GM23338 (cell line): ENCODE data around the gene MYO9A. TPM values are rescaled to one million over a fixed set of nuclear protein-coding genes. Genes with fewer than 3 reads are reported as not detected.

ENCODE experiments used
- ATAC-seq: fragments of 200-7000 bp; cut with Tn5 transposase; 3 replicates; pipeline ENCODE4 v1.9.1; 2020
- DNase-seq: peaks from one replicate; pipeline ENCODE4 v3.0.0-alpha.2; 2015; ENCODE audit warnings: low spot score
- H2AFZ ChIP-seq: fragments of 200-600 bp; sonication (generic); 2 replicates; pipeline ENCODE4 v1.8.0; 2016; ENCODE audit warnings: antibody characterized with exemption, mild to moderate bottlenecking, moderate library complexity
- H3F3A ChIP-seq: fragments of 200-600 bp; sonication (generic); replicated peaks from 2 replicates; pipeline ENCODE4 v1.8.0; 2017; ENCODE audit warnings: antibody characterized with exemption, mixed run types, low read depth
- H3K27ac ChIP-seq: fragments of 200-600 bp; sonication (generic); 2 replicates; pipeline ENCODE4 v1.6.1; 2016; ENCODE audit warnings: low read depth
- H3K27me3 ChIP-seq: fragments of 200-600 bp; sonication (generic); 2 replicates; pipeline ENCODE4 v1.8.0; 2016; ENCODE audit warnings: mild to moderate bottlenecking, mixed run types, moderate library complexity; ENCODE audit not compliant: insufficient read depth
- H3K36me3 ChIP-seq: fragments of 200-600 bp; sonication (generic); 2 replicates; pipeline ENCODE4 v1.8.0; 2016; ENCODE audit warnings: mild to moderate bottlenecking; ENCODE audit not compliant: insufficient read depth
- H3K4me1 ChIP-seq: fragments of 200-600 bp; sonication (generic); 2 replicates; pipeline ENCODE4 v1.8.0; 2016; ENCODE audit warnings: mild to moderate bottlenecking, moderate library complexity; ENCODE audit not compliant: insufficient read depth
- H3K4me2 ChIP-seq: fragments of 200-600 bp; sonication (generic); 2 replicates; pipeline ENCODE4 v1.7.1; 2017; ENCODE audit warnings: mixed run types
- H3K4me3 ChIP-seq: fragments of 200-600 bp; sonication (generic); 2 replicates; pipeline ENCODE4 v1.6.1; 2016; ENCODE audit warnings: mixed run types
- H3K79me2 ChIP-seq: fragments of 200-600 bp; sonication (generic); replicated peaks from 2 replicates; pipeline ENCODE4 v1.8.0; 2017; ENCODE audit warnings: mild to moderate bottlenecking; ENCODE audit not compliant: insufficient read depth
- H3K9me2 ChIP-seq: fragments of 200-600 bp; sonication (generic); 2 replicates; pipeline ENCODE4 v1.8.0; 2017; ENCODE audit not compliant: insufficient read depth
- H4K20me1 ChIP-seq: fragments of 200-600 bp; sonication (generic); replicated peaks from 2 replicates; pipeline ENCODE4 v1.8.0; 2017; ENCODE audit warnings: mild to moderate bottlenecking; ENCODE audit not compliant: insufficient read depth
- H3K27ac Mint-ChIP-seq: 2 replicates; pipeline ENCODE4 v1.8.0; 2020; ENCODE audit warnings: inconsistent platforms, mild to moderate bottlenecking, moderate library complexity, mixed read lengths
- H3K27me3 Mint-ChIP-seq: 3 replicates; pipeline ENCODE4 v1.8.0; 2022; ENCODE audit warnings: low read depth, mild to moderate bottlenecking, moderate library complexity, mixed read lengths, inconsistent platforms; ENCODE audit not compliant: insufficient read depth, poor library complexity
- H3K36me3 Mint-ChIP-seq: 3 replicates; pipeline ENCODE4 v1.8.0; 2021; ENCODE audit warnings: low read depth, mild to moderate bottlenecking, inconsistent platforms, moderate library complexity, mixed read lengths
- H3K4me1 Mint-ChIP-seq: 3 replicates; pipeline ENCODE4 v1.8.0; 2020; ENCODE audit warnings: mild to moderate bottlenecking, inconsistent platforms, mixed read lengths
- H3K4me3 Mint-ChIP-seq: 3 replicates; pipeline ENCODE4 v1.8.0; 2021; ENCODE audit warnings: moderate library complexity, mild to moderate bottlenecking, inconsistent platforms, mixed read lengths
- H3K9me3 Mint-ChIP-seq: 3 replicates; pipeline ENCODE4 v1.8.0; 2020; ENCODE audit warnings: moderate library complexity, mild to moderate bottlenecking, inconsistent platforms, mixed read lengths
- CREB1 ChIP-seq: fragments of 250-450 bp; sonication (Bioruptor Pico); IDR thresholded peaks from 2 replicates; pipeline ENCODE4 v1.5.0; 2020; ENCODE audit warnings: low read depth, mild to moderate bottlenecking, moderate library complexity
- ETS1 ChIP-seq: IDR thresholded peaks from 2 replicates; pipeline ENCODE4 v1.6.1; 2016; ENCODE audit warnings: antibody characterized with exemption
- EZH2 ChIP-seq: fragments of 200-600 bp; sonication (generic); IDR thresholded peaks from one replicate; pipeline ENCODE4 v1.8.0; 2017; ENCODE audit warnings: antibody characterized with exemption, mild to moderate bottlenecking, low read depth; ENCODE audit not compliant: unreplicated experiment
- EZH2phosphoT487 ChIP-seq: fragments of 200-600 bp; sonication (generic); IDR thresholded peaks from one replicate; pipeline ENCODE4 v1.8.1; 2018; ENCODE audit warnings: antibody characterized with exemption; ENCODE audit not compliant: unreplicated experiment
- JUNB ChIP-seq: IDR thresholded peaks from one replicate; pipeline ENCODE4 v1.6.1; 2016; ENCODE audit warnings: antibody characterized with exemption; ENCODE audit not compliant: unreplicated experiment
- NANOG ChIP-seq: IDR thresholded peaks from 2 replicates; pipeline ENCODE4 v1.6.1; 2016; ENCODE audit warnings: antibody characterized with exemption, borderline replicate concordance
- POLR2AphosphoS5 ChIP-seq: IDR thresholded peaks from 2 replicates; pipeline ENCODE4 v1.6.1; 2016; ENCODE audit warnings: antibody characterized with exemption, low read depth
- STAT1 ChIP-seq: IDR thresholded peaks from one replicate; pipeline ENCODE4 v1.6.1; 2016; ENCODE audit warnings: antibody characterized with exemption; ENCODE audit not compliant: unreplicated experiment
- polyA plus RNA-seq: library from polyadenylated mRNA; unstranded; fragments of >200 nt; fragmentation: Nextera tagmentation; extraction: Ambion mirVana; gene quantifications from 2 replicates; pipeline ENCODE4 v1.2.1, GENCODE V29; 2016
- total RNA-seq: library from RNA; depleted of rRNA; stranded (reverse); fragments of >200 nt; shearing (Covaris generic); gene quantifications from 2 replicates; pipeline ENCODE4 v1.2.3, GENCODE V29; 2014
- TF ChIP-seq, protein P1 (sequence below): fragments of 250-450 bp; sonication (Bioruptor Pico); IDR thresholded peaks from 2 replicates; pipeline ENCODE4 v1.5.0; 2020; ENCODE audit warnings: mild to moderate bottlenecking, moderate library complexity
- TF ChIP-seq, protein P2 (sequence below): IDR thresholded peaks from one replicate; pipeline ENCODE4 v1.6.1; 2018; ENCODE audit warnings: antibody characterized with exemption; ENCODE audit not compliant: unreplicated experiment

MYO9A gene
- total and polyA plus RNA-seq, 2 experiments from 2014 or later: 11.6 to 32.8 TPM

DNA sequence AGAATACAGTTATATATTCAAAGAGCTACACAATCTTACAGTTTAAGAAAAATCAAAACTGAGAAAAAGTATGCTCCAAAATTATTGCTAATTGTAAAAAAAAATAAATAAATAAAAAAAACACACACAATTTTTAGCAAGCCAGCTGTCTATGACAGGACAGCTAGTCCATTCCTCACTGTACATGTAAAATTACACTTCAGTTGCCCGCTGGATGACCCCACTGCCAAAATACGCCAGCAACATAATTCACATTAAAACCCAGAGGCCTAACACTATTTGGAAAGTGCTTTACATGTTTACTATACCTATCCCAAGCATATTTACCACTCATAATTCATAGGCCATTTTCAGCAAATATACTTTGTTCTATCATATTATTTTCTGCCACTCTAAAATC is 5.8 kb downstream of the MYO9A start:
- Histone ChIP-seq H3K27ac (no peak overlapping the region), H3K4me1 (0 out of 2 replicates have a peak, but pooled peaks cover 3% of the 10 kb centered on the region), H3K4me3 (no peak overlapping the region), H3K36me3 (no peaks in the 10 kb centered on the region), H2AFZ (no peak overlapping the region), H4K20me1 (peaks cover 9% of the 10 kb centered on the region; the same call in 1 of the 2 replicates), H3K4me2 (no peak overlapping the region), H3F3A (no peaks in the 10 kb centered on the region), H3K9me2 (no peaks in the 10 kb centered on the region), H3K79me2 (peaks cover 73% of the 10 kb centered on the region), H3K27me3 (no peaks in the 10 kb centered on the region)
- Mint-ChIP-seq H3K36me3 (no peaks in the 10 kb centered on the region; the same call in 2 of the 3 replicates), H3K9me3 (no peaks in the 10 kb centered on the region), H3K27ac (no peak overlapping the region), H3K4me1 (peaks cover 11% of the 10 kb centered on the region), H3K27me3 (peaks cover 2% of the 10 kb centered on the region), H3K4me3 (no peak overlapping the region)
- no peak for DNase-seq
- TF ChIP-seq ETS1: no peak
- TF ChIP-seq STAT1: no peak
- no peak for TF ChIP-seq NANOG
- TF ChIP-seq EZH2phosphoT487: no peak
- no peak for TF ChIP-seq CREB1 (CRISPR knock-in tag)
- no peak for TF ChIP-seq EZH2
- ATAC-seq: no peak

GRCh38 chr15:72110355-72110754 is 7.6 kb downstream of the MYO9A start:
- Histone ChIP-seq H3K4me1 (no peaks in the 10 kb centered on the region), H3K79me2 (peaks cover 62% of the 10 kb centered on the region), H3K4me3 (no peak overlapping the region), H3K4me2 (no peak overlapping the region), H3K36me3 (no peaks in the 10 kb centered on the region), H4K20me1 (0 out of 2 replicates have a peak, but pooled peaks cover 11% of the 10 kb centered on the region), H3F3A (no peaks in the 10 kb centered on the region), H3K27me3 (no peaks in the 10 kb centered on the region), H3K27ac (no peak overlapping the region), H3K9me2 (no peaks in the 10 kb centered on the region), H2AFZ (no peak overlapping the region)
- no peak overlapping the region for H3K27ac Mint-ChIP-seq
- H3K4me1 Mint-ChIP-seq: no peaks in the 10 kb centered on the region; the same call in 2 of the 3 replicates
- no peaks in the 10 kb centered on the region for H3K9me3 Mint-ChIP-seq
- DNase-seq: no peak
- H3K36me3 Mint-ChIP-seq: no peaks in the 10 kb centered on the region
- no peak for ATAC-seq
- peaks cover 2% of the 10 kb centered on the region for H3K27me3 Mint-ChIP-seq
- no peak overlapping the region for H3K4me3 Mint-ChIP-seq
- TF ChIP-seq, protein P1, sequence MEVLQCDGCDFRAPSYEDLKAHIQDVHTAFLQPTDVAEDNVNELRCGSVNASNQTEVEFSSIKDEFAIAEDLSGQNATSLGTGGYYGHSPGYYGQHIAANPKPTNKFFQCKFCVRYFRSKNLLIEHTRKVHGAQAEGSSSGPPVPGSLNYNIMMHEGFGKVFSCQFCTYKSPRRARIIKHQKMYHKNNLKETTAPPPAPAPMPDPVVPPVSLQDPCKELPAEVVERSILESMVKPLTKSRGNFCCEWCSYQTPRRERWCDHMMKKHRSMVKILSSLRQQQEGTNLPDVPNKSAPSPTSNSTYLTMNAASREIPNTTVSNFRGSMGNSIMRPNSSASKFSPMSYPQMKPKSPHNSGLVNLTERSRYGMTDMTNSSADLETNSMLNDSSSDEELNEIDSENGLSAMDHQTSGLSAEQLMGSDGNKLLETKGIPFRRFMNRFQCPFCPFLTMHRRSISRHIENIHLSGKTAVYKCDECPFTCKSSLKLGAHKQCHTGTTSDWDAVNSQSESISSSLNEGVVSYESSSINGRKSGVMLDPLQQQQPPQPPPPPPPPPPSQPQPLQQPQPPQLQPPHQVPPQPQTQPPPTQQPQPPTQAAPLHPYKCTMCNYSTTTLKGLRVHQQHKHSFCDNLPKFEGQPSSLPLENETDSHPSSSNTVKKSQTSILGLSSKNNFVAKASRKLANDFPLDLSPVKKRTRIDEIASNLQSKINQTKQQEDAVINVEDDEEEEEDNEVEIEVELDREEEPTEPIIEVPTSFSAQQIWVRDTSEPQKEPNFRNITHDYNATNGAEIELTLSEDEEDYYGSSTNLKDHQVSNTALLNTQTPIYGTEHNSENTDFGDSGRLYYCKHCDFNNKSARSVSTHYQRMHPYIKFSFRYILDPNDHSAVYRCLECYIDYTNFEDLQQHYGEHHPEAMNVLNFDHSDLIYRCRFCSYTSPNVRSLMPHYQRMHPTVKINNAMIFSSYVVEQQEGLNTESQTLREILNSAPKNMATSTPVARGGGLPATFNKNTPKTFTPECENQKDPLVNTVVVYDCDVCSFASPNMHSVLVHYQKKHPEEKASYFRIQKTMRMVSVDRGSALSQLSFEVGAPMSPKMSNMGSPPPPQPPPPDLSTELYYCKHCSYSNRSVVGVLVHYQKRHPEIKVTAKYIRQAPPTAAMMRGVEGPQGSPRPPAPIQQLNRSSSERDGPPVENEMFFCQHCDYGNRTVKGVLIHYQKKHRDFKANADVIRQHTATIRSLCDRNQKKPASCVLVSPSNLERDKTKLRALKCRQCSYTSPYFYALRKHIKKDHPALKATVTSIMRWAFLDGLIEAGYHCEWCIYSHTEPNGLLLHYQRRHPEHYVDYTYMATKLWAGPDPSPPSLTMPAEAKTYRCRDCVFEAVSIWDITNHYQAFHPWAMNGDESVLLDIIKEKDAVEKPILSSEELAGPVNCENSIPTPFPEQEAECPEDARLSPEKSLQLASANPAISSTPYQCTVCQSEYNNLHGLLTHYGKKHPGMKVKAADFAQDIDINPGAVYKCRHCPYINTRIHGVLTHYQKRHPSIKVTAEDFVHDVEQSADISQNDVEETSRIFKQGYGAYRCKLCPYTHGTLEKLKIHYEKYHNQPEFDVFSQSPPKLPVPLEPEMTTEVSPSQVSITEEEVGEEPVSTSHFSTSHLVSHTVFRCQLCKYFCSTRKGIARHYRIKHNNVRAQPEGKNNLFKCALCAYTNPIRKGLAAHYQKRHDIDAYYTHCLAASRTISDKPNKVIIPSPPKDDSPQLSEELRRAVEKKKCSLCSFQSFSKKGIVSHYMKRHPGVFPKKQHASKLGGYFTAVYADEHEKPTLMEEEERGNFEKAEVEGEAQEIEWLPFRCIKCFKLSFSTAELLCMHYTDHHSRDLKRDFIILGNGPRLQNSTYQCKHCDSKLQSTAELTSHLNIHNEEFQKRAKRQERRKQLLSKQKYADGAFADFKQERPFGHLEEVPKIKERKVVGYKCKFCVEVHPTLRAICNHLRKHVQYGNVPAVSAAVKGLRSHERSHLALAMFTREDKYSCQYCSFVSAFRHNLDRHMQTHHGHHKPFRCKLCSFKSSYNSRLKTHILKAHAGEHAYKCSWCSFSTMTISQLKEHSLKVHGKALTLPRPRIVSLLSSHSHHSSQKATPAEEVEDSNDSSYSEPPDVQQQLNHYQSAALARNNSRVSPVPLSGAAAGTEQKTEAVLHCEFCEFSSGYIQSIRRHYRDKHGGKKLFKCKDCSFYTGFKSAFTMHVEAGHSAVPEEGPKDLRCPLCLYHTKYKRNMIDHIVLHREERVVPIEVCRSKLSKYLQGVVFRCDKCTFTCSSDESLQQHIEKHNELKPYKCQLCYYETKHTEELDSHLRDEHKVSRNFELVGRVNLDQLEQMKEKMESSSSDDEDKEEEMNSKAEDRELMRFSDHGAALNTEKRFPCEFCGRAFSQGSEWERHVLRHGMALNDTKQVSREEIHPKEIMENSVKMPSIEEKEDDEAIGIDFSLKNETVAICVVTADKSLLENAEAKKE (CRISPR knock-in tag): no peak
- TF ChIP-seq, protein P2, sequence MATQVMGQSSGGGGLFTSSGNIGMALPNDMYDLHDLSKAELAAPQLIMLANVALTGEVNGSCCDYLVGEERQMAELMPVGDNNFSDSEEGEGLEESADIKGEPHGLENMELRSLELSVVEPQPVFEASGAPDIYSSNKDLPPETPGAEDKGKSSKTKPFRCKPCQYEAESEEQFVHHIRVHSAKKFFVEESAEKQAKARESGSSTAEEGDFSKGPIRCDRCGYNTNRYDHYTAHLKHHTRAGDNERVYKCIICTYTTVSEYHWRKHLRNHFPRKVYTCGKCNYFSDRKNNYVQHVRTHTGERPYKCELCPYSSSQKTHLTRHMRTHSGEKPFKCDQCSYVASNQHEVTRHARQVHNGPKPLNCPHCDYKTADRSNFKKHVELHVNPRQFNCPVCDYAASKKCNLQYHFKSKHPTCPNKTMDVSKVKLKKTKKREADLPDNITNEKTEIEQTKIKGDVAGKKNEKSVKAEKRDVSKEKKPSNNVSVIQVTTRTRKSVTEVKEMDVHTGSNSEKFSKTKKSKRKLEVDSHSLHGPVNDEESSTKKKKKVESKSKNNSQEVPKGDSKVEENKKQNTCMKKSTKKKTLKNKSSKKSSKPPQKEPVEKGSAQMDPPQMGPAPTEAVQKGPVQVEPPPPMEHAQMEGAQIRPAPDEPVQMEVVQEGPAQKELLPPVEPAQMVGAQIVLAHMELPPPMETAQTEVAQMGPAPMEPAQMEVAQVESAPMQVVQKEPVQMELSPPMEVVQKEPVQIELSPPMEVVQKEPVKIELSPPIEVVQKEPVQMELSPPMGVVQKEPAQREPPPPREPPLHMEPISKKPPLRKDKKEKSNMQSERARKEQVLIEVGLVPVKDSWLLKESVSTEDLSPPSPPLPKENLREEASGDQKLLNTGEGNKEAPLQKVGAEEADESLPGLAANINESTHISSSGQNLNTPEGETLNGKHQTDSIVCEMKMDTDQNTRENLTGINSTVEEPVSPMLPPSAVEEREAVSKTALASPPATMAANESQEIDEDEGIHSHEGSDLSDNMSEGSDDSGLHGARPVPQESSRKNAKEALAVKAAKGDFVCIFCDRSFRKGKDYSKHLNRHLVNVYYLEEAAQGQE: no peak
- TF ChIP-seq JUNB (no peak), POLR2AphosphoS5 (no peak), CREB1 (CRISPR knock-in tag) (no peak), ETS1 (no peak)
